Stimulated activated CD8-positive, alpha-beta memory T cell treated with anti-CD3 and anti-CD28 coated beads, Interleukin-4, amount 100 ng/mL, for 1 hour (primary cell): ENCODE measurements around the gene FYB1.
"Not testable (repeated sequence)": the region's sequence is repeated elsewhere in the genome, so short reads cannot be mapped to it uniquely, and the experiment has no call there.

ENCODE experiments used
- DNase-seq, 2 donors: peaks; one replicate each; pipeline ENCODE4 v3.0.0-alpha.2; 2020; ENCODE audit warnings: low read depth in 2 of 2, low spot score in 1 of 2

FYB1 gene

GRCh38 chr5:39189292-39189955 lies 29.9 kb downstream of the FYB1 start:
- no peak for DNase-seq

GRCh38 chr5:39187831-39188731 lies 31.3 kb downstream of the FYB1 start:
- DNase-seq, result no peak

DNA sequence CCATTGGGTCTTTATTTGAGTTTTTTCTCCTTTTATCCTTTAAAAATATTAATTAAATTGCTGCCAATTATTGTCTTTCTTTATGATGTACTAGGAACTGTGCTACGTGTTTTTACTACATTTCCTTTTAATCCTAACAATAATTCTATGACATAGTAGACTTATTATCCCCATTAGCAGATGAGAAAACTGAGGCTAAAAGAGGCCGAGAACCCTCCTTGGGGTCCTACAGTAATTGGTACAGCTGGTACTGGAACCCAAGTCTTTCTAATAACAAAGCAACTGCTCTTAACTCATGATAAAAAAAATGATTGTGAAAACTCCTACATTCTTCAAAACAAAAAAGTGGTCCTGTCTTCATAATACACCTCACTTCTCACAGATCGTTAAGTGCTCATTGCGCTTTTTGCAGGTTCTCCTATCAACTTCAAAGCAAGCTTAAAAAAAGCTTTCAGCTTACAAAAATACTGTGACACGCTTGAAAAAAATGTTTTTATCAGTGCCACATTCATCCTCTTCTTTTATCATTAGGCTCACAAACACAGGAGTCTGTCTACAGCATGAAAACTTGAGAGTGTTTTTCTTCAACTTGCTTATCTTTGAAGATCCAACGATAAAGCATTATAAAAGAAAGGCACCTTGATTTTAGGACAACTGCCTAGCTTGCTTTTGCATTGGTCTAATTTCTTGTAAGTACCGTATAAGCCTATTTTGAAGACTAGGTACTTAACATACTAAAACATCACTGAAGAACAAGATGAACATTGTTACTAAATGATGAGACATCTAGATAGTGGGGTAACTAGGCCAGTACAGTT lies 32.4 kb downstream of the FYB1 start:
- DNase-seq, result no peak

GRCh38 chr5:39186289-39186688 lies 33.1 kb downstream of the FYB1 start:
- DNase-seq, result no peak

DNA sequence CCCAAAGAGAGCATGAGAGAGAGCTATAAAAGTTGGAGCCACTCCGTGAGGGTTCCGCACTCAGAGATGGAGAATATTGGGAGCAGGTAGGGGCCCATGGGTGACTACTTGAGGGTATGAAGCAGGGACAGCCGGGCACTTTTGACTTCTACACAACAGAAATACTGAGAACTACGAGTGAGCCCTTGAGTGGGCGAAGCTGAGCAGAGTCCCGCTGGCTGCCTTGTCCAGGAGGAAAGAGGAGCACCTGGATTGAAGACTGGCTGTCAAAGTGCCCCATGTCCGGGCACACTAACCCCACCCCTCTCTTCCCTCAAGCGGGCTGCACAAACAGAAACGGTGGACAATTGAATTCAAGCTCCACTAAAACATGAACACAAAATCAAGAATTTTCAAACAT lies 33.6 kb downstream of the FYB1 start:
- no peak for DNase-seq

DNA sequence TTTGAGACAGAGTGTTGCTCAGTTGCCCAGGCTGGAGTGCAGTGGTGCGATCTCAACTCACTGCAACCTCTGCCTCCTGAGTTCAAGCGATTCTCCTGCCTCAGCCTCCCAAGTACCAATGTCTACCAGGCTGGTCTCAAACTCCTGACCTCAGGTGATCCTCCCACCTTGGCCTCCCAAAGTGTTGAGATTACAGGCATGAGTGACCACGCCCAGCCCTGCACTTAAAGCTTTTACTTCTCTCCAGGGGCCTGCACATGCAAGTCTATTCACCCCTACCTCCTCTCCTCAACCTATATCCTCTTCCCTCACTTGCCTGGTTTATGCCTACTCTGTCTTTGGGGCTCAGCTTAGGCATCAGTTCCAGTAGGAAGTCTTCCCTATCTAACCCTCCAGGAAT lies 39.8 kb downstream of the FYB1 start:
- DNase-seq, result not testable (repeated sequence)

GRCh38 chr5:39178861-39179260 lies 40.5 kb downstream of the FYB1 start:
- no peak for DNase-seq

DNA sequence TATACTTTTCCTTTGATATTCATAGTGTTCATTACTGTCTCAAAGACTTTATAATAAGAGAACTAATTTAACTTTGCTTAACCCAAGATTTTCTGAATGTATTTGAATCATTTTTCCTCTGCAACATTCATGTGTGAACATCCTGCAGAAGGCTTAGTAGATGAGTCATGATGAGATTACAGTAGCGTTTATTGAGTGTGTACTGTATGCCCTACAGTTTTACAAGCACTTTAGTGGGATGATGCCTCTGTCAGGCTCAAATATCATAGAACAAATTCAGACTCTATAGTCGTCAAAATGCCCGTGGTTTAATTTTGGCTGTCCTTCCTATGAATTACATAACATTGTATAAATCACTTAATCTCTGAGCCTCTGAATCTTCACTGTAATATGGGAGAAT lies 41.2 kb downstream of the FYB1 start:
- DNase-seq, result no peak

GRCh38 chr5:39177631-39177964 lies 41.8 kb downstream of the FYB1 start:
- DNase-seq, result no peak

DNA sequence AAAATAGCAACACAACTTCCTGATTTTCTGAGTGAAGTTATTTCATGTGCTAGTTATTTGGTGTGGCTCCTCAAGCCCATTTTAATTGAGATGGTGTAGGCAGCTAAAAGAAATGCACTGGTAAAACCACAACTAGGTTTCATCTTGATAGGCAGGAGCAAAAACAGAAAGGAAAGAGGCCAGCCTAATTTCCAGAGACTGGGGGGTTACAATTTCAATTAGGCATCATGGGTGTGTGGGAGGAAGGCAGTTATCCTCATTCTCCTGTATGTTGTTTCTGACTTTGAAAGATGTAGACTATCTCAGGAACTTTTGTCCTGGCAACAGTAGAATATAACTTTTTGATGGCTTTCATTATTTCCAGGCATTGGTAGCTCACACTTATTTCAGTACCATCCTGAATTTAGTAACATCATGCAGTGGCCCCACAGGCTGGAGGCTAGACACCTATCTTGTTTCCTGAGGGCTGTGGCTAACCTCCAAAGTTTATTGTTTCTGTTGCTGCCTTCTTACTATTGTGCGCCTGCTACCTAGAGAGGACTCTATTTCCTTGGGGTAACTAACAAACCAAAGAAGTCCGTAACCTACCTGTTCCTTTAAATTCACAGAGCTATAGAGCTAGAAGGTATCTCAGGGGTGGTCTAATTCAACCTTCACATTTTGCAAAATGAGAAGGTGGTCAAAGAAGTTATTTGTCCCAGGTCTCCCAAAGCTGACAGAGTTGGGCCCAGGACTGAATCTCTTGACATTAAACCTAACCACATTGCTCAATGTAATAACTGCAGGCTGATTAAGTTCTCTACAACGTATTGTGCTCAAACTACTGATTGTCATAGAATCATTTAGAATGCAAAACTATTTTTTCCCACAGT lies 42.4 kb downstream of the FYB1 start:
- no peak for DNase-seq

DNA sequence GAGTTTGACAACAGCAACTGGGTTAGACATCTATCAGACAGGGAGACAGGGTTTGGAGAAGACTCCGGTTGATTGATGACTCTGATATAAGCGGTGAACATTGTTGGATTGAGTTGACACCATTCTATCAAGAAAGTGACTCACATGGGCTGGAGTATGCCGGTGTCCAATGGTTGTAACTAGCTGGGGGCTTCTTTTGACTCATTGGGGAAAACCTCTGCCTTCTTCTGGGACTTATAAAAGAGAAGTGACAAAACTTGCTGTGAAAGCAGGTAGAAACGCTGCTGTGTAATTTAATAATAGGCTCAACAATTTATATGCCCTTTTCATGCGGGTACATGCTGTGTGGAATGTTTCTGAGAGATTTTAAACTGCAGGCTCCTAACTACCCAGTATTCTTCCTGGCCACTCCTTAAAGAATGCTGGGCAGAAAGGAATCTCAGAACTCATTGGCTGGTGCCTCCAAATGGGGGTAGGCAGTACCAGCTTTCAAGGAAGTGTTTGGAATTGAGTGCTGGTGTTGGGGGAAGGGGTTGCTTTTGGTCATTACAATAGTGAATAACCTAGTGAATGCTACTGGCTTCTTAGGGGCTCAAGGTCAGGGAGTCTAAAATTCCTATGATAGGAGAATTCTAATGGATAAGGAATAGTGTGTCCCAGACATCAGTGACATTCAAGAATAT lies 43.9 kb downstream of the FYB1 start:
- DNase-seq, result no peak

GRCh38 chr5:39173069-39173468 lies 46.3 kb downstream of the FYB1 start:
- no peak for DNase-seq

GRCh38 chr5:39172593-39172992 lies 46.8 kb downstream of the FYB1 start:
- no peak for DNase-seq

DNA sequence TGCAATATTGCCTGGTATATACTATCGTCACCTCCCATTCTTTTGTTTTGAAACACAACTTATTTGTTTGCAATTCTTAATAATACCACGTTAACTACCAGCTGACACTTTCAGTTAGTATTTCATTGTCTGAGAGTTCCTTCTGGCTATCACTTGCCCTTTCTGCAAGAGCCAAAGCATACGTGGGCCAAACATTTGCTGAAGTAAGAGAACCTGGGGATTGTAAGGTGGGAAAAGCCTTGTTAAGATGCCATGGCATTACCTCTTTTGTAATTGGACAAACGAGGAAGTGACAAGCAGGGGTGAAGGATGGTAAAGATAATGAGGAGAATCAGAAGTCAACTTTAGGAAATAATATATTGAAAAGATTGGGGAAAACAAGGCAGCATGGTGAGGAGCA lies 47.7 kb downstream of the FYB1 start:
- no peak for DNase-seq

DNA sequence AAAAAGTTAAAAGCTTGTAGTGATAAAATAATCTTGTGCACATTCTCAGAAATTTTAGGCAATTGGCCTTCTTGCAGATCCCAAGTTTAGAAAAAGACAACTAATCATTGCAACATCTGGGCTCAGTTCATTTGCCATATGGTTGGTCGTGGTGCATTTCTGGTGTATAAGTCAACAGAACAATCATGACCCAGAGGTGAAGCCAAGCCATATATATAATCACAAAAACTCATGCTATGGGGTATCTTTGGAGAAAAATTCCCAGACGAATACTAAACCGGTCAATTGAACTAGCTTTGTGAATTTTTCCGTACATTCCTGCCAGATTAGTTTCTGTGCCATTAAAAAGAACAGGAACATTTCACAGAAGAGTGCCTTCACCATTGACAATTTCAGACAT lies 50.3 kb downstream of the FYB1 start:
- no peak for DNase-seq

DNA sequence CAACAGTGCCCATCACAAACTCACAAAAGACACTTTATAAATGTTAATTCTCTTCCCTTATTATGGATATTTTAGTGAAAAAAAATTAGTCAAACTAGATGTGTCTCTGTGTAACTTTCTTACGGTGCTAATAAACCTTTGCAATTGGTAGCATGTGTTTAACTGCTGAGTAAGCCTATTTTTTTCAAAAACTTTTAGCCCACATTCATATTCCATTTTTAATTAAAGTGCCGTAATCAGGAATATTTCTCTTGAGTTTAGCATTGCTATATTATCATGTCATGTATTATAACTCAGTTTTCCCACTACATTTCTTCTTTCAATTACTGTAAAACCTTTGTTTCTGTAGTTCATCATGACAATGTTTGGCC lies 51.4 kb downstream of the FYB1 start:
- no peak for DNase-seq

GRCh38 chr5:39167141-39167971 lies 52.0 kb downstream of the FYB1 start:
- no peak for DNase-seq

- DNase-seq, result no peak
These were observed 54.6 kb downstream of the FYB1 start for GRCh38 chr5:39164529-39165402.

- DNase-seq, result no peak
These were observed 55.3 kb downstream of the FYB1 start for GRCh38 chr5:39164016-39164415.
